OCI-LY7 (cell line): Measurements from ENCODE around the gene KANSL1. TPM values are rescaled to one million over a fixed set of nuclear protein-coding genes. Genes with fewer than 3 reads are reported as not detected.

Experiments used
- BruUV-seq: library from RNA; stranded (reverse); fragments of 400-500 nt; replicated peaks from 2 replicates; lab custom pipeline; 2021; lab: Mats Ljungman, UMichigan
- CTCF ChIA-PET: fragments of 300-600 bp; sonication (Branson Sonifier 250); formaldehyde crosslinking; loops from one replicate; lab custom pipeline; 2022; ENCODE audit warnings: antibody characterized with exemption; ENCODE audit not compliant: unreplicated experiment; lab: Charles Lee
- POLR2A ChIA-PET: fragments of 300-600 bp; sonication (Branson Sonifier 250); formaldehyde crosslinking; loops from one replicate; lab custom pipeline; 2022; ENCODE audit warnings: antibody characterized with exemption; lab: Charles Lee
- DNase-seq: peaks from one replicate; pipeline ENCODE4 v3.0.0-alpha.2; 2015; ENCODE audit warnings: low spot score
- H2AFZ ChIP-seq: fragments of 200-600 bp; sonication (generic), shearing (Covaris generic); 2 replicates; pipeline ENCODE4 v1.6.1; 2014; ENCODE audit warnings: mild to moderate bottlenecking, antibody characterized with exemption, low read length, moderate library complexity
- H3K27ac ChIP-seq: fragments of 200-600 bp; sonication (generic); 2 replicates; pipeline ENCODE4 v1.5.1; 2014; ENCODE audit warnings: mixed run types, low read depth, mild to moderate bottlenecking, moderate library complexity, low read length, inconsistent platforms; ENCODE audit not compliant: poor library complexity, severe bottlenecking
- H3K36me3 ChIP-seq: fragments of 200-600 bp; sonication (generic); 2 replicates; pipeline ENCODE4 v1.6.1; 2014; ENCODE audit warnings: mild to moderate bottlenecking, antibody characterized with exemption, low read length, moderate library complexity, mixed read lengths; ENCODE audit not compliant: insufficient read depth
- H3K4me1 ChIP-seq: fragments of 200-600 bp; sonication (generic); 2 replicates; pipeline ENCODE4 v1.5.1; 2014; ENCODE audit warnings: mild to moderate bottlenecking, low read length; ENCODE audit not compliant: insufficient read depth, poor library complexity, severe bottlenecking
- H3K4me2 ChIP-seq: fragments of 200-600 bp; sonication (generic); 2 replicates; pipeline ENCODE4 v1.6.1; 2014; ENCODE audit warnings: mild to moderate bottlenecking, low read length
- H3K4me3 ChIP-seq: fragments of 200-600 bp; sonication (generic); 2 replicates; pipeline ENCODE4 v1.5.1; 2014; ENCODE audit warnings: mild to moderate bottlenecking, low read depth, low read length; ENCODE audit not compliant: poor library complexity, severe bottlenecking
- H3K79me2 ChIP-seq: fragments of 200-600 bp; sonication (generic); 2 replicates; pipeline ENCODE4 v1.6.1; 2016; ENCODE audit warnings: low read depth, mild to moderate bottlenecking, low read length, moderate library complexity, mixed read lengths; ENCODE audit not compliant: insufficient read depth
- H3K9me2 ChIP-seq: fragments of 200-600 bp; sonication (generic); 2 replicates; pipeline ENCODE4 v1.6.1; 2016; ENCODE audit warnings: mild to moderate bottlenecking, low read length, mixed read lengths; ENCODE audit not compliant: insufficient read depth
- H3K9me3 ChIP-seq: fragments of 200-600 bp; sonication (generic); 2 replicates; pipeline ENCODE4 v1.6.1; 2014; ENCODE audit warnings: mild to moderate bottlenecking, mixed run types, low read length, mixed read lengths
- H4K20me1 ChIP-seq: fragments of 200-600 bp; sonication (generic); 2 replicates; pipeline ENCODE4 v1.6.1; 2014; ENCODE audit warnings: mild to moderate bottlenecking, antibody characterized with exemption, low read length, moderate library complexity, mixed read lengths; ENCODE audit not compliant: insufficient read depth
- EZH2phosphoT487 ChIP-seq: fragments of 200-600 bp; sonication (generic); IDR thresholded peaks from 2 replicates; pipeline ENCODE4 v1.6.1; 2018; ENCODE audit warnings: low read depth, borderline replicate concordance, mild to moderate bottlenecking, mixed run types, antibody characterized with exemption, low read length, moderate library complexity, mixed read lengths
- intact Hi-C: fragments of 100-400 bp; cut with micrococcal nuclease; formaldehyde crosslinking; loops from one replicate; pipeline ENCODE4 v1.10.0; 2022; ENCODE audit not compliant: unreplicated experiment
- total RNA-seq, 2 experiments: library from RNA; depleted of rRNA in 1 of 2; stranded (reverse); fragments of >200 nt in 1 of 2; shearing (Covaris generic) in 1 of 2; gene quantifications; 2 replicates each; pipeline ENCODE4 v1.2.3, GENCODE V29; 2014 to 2022
- TF ChIP-seq, protein P1 (sequence below): fragments of 200-600 bp; sonication (generic); conservative IDR thresholded peaks from 2 replicates; pipeline ENCODE4 v1.5.1; 2014; ENCODE audit warnings: mild to moderate bottlenecking, antibody characterized with exemption, low read length, moderate library complexity, mixed read lengths

KANSL1 gene
- total RNA-seq, 2 experiments from 2014 or later: 96.9 to 129 TPM

DNA sequence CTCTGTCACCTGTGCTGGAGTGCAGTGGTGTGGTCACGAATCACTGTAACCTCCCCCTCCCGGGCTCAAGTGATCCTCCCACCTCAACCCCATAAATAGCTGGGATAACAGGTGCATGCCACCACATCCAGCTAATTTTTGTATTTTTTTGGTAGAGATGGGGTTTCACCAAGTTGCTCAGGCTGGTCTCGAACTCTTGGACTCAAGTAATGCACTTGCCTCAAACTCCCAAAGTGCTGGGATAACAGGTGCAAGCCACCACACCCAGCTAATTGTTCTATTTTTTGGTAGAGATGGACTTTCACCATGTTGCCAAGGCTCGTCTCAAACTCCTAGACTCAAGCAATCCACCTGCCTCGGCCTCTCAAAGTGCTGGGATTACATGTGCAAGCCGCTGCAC lies 107.7 kb downstream of the KANSL1 start:
- H3K9me2 ChIP-seq: no peaks in the 10 kb centered on the region
- no peak overlapping the region for H3K27ac ChIP-seq
- TF ChIP-seq, protein P1, sequence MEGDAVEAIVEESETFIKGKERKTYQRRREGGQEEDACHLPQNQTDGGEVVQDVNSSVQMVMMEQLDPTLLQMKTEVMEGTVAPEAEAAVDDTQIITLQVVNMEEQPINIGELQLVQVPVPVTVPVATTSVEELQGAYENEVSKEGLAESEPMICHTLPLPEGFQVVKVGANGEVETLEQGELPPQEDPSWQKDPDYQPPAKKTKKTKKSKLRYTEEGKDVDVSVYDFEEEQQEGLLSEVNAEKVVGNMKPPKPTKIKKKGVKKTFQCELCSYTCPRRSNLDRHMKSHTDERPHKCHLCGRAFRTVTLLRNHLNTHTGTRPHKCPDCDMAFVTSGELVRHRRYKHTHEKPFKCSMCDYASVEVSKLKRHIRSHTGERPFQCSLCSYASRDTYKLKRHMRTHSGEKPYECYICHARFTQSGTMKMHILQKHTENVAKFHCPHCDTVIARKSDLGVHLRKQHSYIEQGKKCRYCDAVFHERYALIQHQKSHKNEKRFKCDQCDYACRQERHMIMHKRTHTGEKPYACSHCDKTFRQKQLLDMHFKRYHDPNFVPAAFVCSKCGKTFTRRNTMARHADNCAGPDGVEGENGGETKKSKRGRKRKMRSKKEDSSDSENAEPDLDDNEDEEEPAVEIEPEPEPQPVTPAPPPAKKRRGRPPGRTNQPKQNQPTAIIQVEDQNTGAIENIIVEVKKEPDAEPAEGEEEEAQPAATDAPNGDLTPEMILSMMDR: no peak
- TF ChIP-seq EZH2phosphoT487: no peak
- H2AFZ ChIP-seq: no peak overlapping the region
- H3K79me2 ChIP-seq: peaks cover 61% of the 10 kb centered on the region
- no TSS peak for BruUV-seq
- no peak overlapping the region for H3K4me2 ChIP-seq
- ChIA-PET CTCF (no interaction called here), POLR2A (no interaction called here)
- no peak overlapping the region for H3K4me3 ChIP-seq
- no peaks in the 10 kb centered on the region for H3K9me3 ChIP-seq
- no peaks in the 10 kb centered on the region for H3K4me1 ChIP-seq
- intact Hi-C loops: no loop called here
- H4K20me1 ChIP-seq: 0 out of 2 replicates have a peak, but pooled peaks cover 6% of the 10 kb centered on the region
- DNase-seq: no peak
- peaks cover 71% of the 10 kb centered on the region for H3K36me3 ChIP-seq

GRCh38 chr17:46082257-46082656 lies 111.0 kb downstream of the KANSL1 start:
- no peaks in the 10 kb centered on the region for H3K9me2 ChIP-seq
- H2AFZ ChIP-seq: no peak overlapping the region
- H3K27ac ChIP-seq: no peak overlapping the region
- no peak for DNase-seq
- TF ChIP-seq EZH2phosphoT487: no peak
- TF ChIP-seq, protein P1: no peak
- no TSS peak for BruUV-seq
- intact Hi-C loops: no loop called here
- CTCF ChIA-PET: no interaction called here
- H3K4me3 ChIP-seq: no peak overlapping the region
- no peaks in the 10 kb centered on the region for H3K9me3 ChIP-seq
- no peaks in the 10 kb centered on the region for H3K4me1 ChIP-seq
- H4K20me1 ChIP-seq: no peaks in the 10 kb centered on the region
- POLR2A ChIA-PET: no interaction called here
- H3K4me2 ChIP-seq: no peak overlapping the region
- peaks cover 52% of the 10 kb centered on the region for H3K79me2 ChIP-seq
- peaks cover 76% of the 10 kb centered on the region for H3K36me3 ChIP-seq

GRCh38 chr17:46081018-46081320 lies 112.3 kb downstream of the KANSL1 start:
- TF ChIP-seq, protein P1: no peak
- no peak for TF ChIP-seq EZH2phosphoT487
- Histone ChIP-seq H3K4me2 (no peak overlapping the region), H3K9me3 (no peaks in the 10 kb centered on the region), H2AFZ (no peak overlapping the region), H3K9me2 (no peaks in the 10 kb centered on the region), H3K4me1 (no peaks in the 10 kb centered on the region), H3K36me3 (peaks cover 78% of the 10 kb centered on the region), H3K27ac (no peak overlapping the region), H3K4me3 (no peak overlapping the region), H3K79me2 (peaks cover 41% of the 10 kb centered on the region; the same call in 1 of the 2 replicates), H4K20me1 (no peaks in the 10 kb centered on the region)
- POLR2A ChIA-PET: no interaction called here
- DNase-seq: no peak
- BruUV-seq: no TSS peak
- intact Hi-C loops: no loop called here
- CTCF ChIA-PET: no interaction called here
